Activated naive CD4-positive, alpha-beta T cell treated with anti-CD3 and anti-CD28 coated beads, Interleukin-2, amount 50 U/mL, for 24 hours (primary cell): ENCODE data around the gene MDC1.

ENCODE experiments used
- H3K27ac Mint-ChIP-seq: one replicate; pipeline ENCODE4 v1.8.0; 2021; ENCODE audit warnings: mild to moderate bottlenecking, mixed read lengths
- H3K27me3 Mint-ChIP-seq: one replicate; pipeline ENCODE4 v1.8.0; 2021; ENCODE audit warnings: mixed read lengths
- H3K36me3 Mint-ChIP-seq: one replicate; pipeline ENCODE4 v1.8.0; 2021; ENCODE audit warnings: mixed read lengths
- H3K4me1 Mint-ChIP-seq: one replicate; pipeline ENCODE4 v1.8.0; 2021; ENCODE audit warnings: mixed read lengths
- H3K4me3 Mint-ChIP-seq: one replicate; pipeline ENCODE4 v1.8.0; 2021; ENCODE audit warnings: mild to moderate bottlenecking, mixed read lengths
- H3K9me3 Mint-ChIP-seq: one replicate; pipeline ENCODE4 v1.8.0; 2021; ENCODE audit warnings: mixed read lengths

The MDC1 gene

GRCh38 chr6:30752157-30752927 is 35.3 kb upstream of the MDC1 start:
- Mint-ChIP-seq H3K4me1 (peaks cover 30% of the 10 kb centered on the region), H3K4me3 (no peak overlapping the region), H3K27ac (no peak overlapping the region), H3K9me3 (no peaks in the 10 kb centered on the region), H3K36me3 (no peaks in the 10 kb centered on the region), H3K27me3 (no peaks in the 10 kb centered on the region)

- H3K4me1 Mint-ChIP-seq, result peaks cover 39% of the 10 kb centered on the region
- H3K36me3 Mint-ChIP-seq, result no peaks in the 10 kb centered on the region
- H3K27me3 Mint-ChIP-seq, result no peaks in the 10 kb centered on the region
- peak overlapping the region; percentile 78 for H3K27ac Mint-ChIP-seq
- H3K4me3 Mint-ChIP-seq, result no peak overlapping the region
- no peaks in the 10 kb centered on the region for H3K9me3 Mint-ChIP-seq
These were observed 33.2 kb upstream of the MDC1 start for GRCh38 chr6:30750379-30750668.

- Mint-ChIP-seq H3K36me3 (no peaks in the 10 kb centered on the region), H3K27ac (peak overlapping the region; percentile 78), H3K4me1 (peaks cover 44% of the 10 kb centered on the region), H3K9me3 (no peaks in the 10 kb centered on the region), H3K4me3 (no peak overlapping the region), H3K27me3 (no peaks in the 10 kb centered on the region)
These were observed 32.7 kb upstream of the MDC1 start for GRCh38 chr6:30749554-30750378.

- Mint-ChIP-seq H3K27ac (peak overlapping the region; percentile 9), H3K4me1 (peaks cover 45% of the 10 kb centered on the region), H3K27me3 (no peaks in the 10 kb centered on the region), H3K36me3 (peaks cover under 1% of the 10 kb centered on the region), H3K4me3 (no peak overlapping the region), H3K9me3 (no peaks in the 10 kb centered on the region)
These were observed 31.9 kb upstream of the MDC1 start for GRCh38 chr6:30748851-30749540.

GRCh38 chr6:30747902-30748769 is 31.1 kb upstream of the MDC1 start:
- Mint-ChIP-seq H3K27ac (peak overlapping the region; percentile 63), H3K27me3 (no peaks in the 10 kb centered on the region), H3K9me3 (no peaks in the 10 kb centered on the region), H3K36me3 (peaks cover 9% of the 10 kb centered on the region), H3K4me3 (peak overlapping the region; percentile 5), H3K4me1 (peaks cover 45% of the 10 kb centered on the region)

GRCh38 chr6:30747300-30747687 is 30.2 kb upstream of the MDC1 start:
- Mint-ChIP-seq H3K36me3 (peaks cover 10% of the 10 kb centered on the region), H3K27me3 (no peaks in the 10 kb centered on the region), H3K9me3 (no peaks in the 10 kb centered on the region), H3K4me1 (peaks cover 45% of the 10 kb centered on the region), H3K4me3 (no peak overlapping the region), H3K27ac (peak overlapping the region; percentile 82)

- Mint-ChIP-seq H3K36me3 (peaks cover 22% of the 10 kb centered on the region), H3K4me3 (peak within 1 kb of the TSS; percentile 97), H3K27ac (peak within 1 kb of the TSS; percentile 97), H3K27me3 (no peaks in the 10 kb centered on the region), H3K4me1 (peaks cover 69% of the 10 kb centered on the region), H3K9me3 (no peaks in the 10 kb centered on the region)
These were observed 27.1 kb upstream of the MDC1 start, which contains the start of gene IER3 for GRCh38 chr6:30744054-30744805. TSS of gene IER3 (minus strand) at chr6:30744547. CDS start at chr6:30744518, 29 bp downstream.

- peak overlapping the region; percentile 97 for H3K4me3 Mint-ChIP-seq
- H3K36me3 Mint-ChIP-seq, result peaks cover 22% of the 10 kb centered on the region
- no peaks in the 10 kb centered on the region for H3K9me3 Mint-ChIP-seq
- peak overlapping the region; percentile 96 for H3K27ac Mint-ChIP-seq
- H3K4me1 Mint-ChIP-seq, result peaks cover 71% of the 10 kb centered on the region
- H3K27me3 Mint-ChIP-seq, result no peaks in the 10 kb centered on the region
These were observed 26.3 kb upstream of the MDC1 start for GRCh38 chr6:30743099-30744053.

GRCh38 chr6:30742316-30743098 is 25.4 kb upstream of the MDC1 start, which contains the start of gene FLOT1:
TSS of gene FLOT1 (minus strand) at chr6:30742687. CDS start at chr6:30742189, 498 bp downstream.
- Mint-ChIP-seq H3K9me3 (no peaks in the 10 kb centered on the region), H3K36me3 (peaks cover 23% of the 10 kb centered on the region), H3K27me3 (no peaks in the 10 kb centered on the region), H3K4me1 (peaks cover 71% of the 10 kb centered on the region), H3K27ac (peak within 1 kb of the TSS; percentile 96), H3K4me3 (peak within 1 kb of the TSS; percentile 97)

- Mint-ChIP-seq H3K4me3 (peak overlapping the region; percentile 97), H3K27ac (peak overlapping the region; percentile 94), H3K36me3 (peaks cover 27% of the 10 kb centered on the region), H3K27me3 (no peaks in the 10 kb centered on the region), H3K9me3 (no peaks in the 10 kb centered on the region), H3K4me1 (peaks cover 71% of the 10 kb centered on the region)
These were observed 24.8 kb upstream of the MDC1 start for GRCh38 chr6:30741789-30742315.

- Mint-ChIP-seq H3K27me3 (no peaks in the 10 kb centered on the region), H3K9me3 (no peaks in the 10 kb centered on the region), H3K36me3 (peaks cover 29% of the 10 kb centered on the region), H3K4me3 (peak overlapping the region; percentile 97), H3K27ac (peak overlapping the region; percentile 94), H3K4me1 (peaks cover 74% of the 10 kb centered on the region)
These were observed 24.1 kb upstream of the MDC1 start for GRCh38 chr6:30741063-30741779.

- H3K4me3 Mint-ChIP-seq, result peak overlapping the region; percentile 97
- peak overlapping the region; percentile 41 for H3K27ac Mint-ChIP-seq
- no peaks in the 10 kb centered on the region for H3K27me3 Mint-ChIP-seq
- H3K4me1 Mint-ChIP-seq, result peaks cover 78% of the 10 kb centered on the region
- H3K9me3 Mint-ChIP-seq, result no peaks in the 10 kb centered on the region
- peaks cover 30% of the 10 kb centered on the region for H3K36me3 Mint-ChIP-seq
These were observed 23.4 kb upstream of the MDC1 start for GRCh38 chr6:30740540-30740870.
